Esophagus muscularis mucosa (tissue), 4 donors: Measurements from ENCODE around the gene B9D2. TPM values are rescaled to one million over a fixed set of nuclear protein-coding genes. Genes with fewer than 3 reads are reported as not detected.

Experiments used
- DNase-seq: peaks from one replicate; pipeline ENCODE4 v3.0.0-alpha.2; 2017; ENCODE audit errors: extremely low spot score
- H3K27ac ChIP-seq, 4 donors: fragments of 200-600 bp; sonication (generic); replicated peaks in 1 of 4; 1 replicate in 3 of 4; 2 replicates in 1 of 4; pipeline ENCODE4 v1.5.1; 2016 to 2019; ENCODE audit warnings: mild to moderate bottlenecking in 1 of 4
- H3K27me3 ChIP-seq, 4 donors: fragments of 200-600 bp; sonication (generic); one replicate each; pipeline versions ENCODE4 v1.5.1 to v1.6.0; 2016 to 2019
- H3K36me3 ChIP-seq, 4 donors: fragments of 200-600 bp; sonication (generic); one replicate each; pipeline ENCODE4 v1.5.1; 2016 to 2019
- H3K4me1 ChIP-seq, 4 donors: fragments of 200-600 bp; sonication (generic); one replicate each; pipeline ENCODE4 v1.5.1; 2016 to 2019
- H3K4me3 ChIP-seq, 4 donors: fragments of 200-600 bp; sonication (generic); 1 replicate in 2 of 4; 2 replicates in 2 of 4; pipeline ENCODE4 v1.5.1; 2016 to 2019; ENCODE audit warnings: mild to moderate bottlenecking in 4 of 4, moderate library complexity in 1 of 4
- H3K9me3 ChIP-seq, 4 donors: fragments of 200-600 bp; sonication (generic); 1 replicate in 3 of 4; 2 replicates in 1 of 4; pipeline ENCODE4 v1.5.1; 2016 to 2019
- EP300 ChIP-seq: sonication (generic); formaldehyde crosslinking; IDR thresholded peaks from one replicate; pipeline ENCODE4 v1.6.1; 2017; ENCODE audit warnings: antibody characterized with exemption
- POLR2A ChIP-seq: fragments of 450-650 bp; IDR thresholded peaks from one replicate; pipeline ENCODE4 v1.6.1; 2017; ENCODE audit warnings: antibody characterized with exemption, moderate library complexity, mild to moderate bottlenecking, low read depth
- POLR2AphosphoS5 ChIP-seq, 2 donors: sonication (generic); formaldehyde crosslinking; IDR thresholded peaks; one replicate each; pipeline ENCODE4 v1.6.1; 2017; ENCODE audit warnings: antibody characterized with exemption in 2 of 2
- WGBS: methylation state at CpG from one replicate; pipeline ENCODE4 v1.1.5; 2018; 5-methylcytosine and 5-hydroxymethylcytosine counted together
- intact Hi-C: fragments of 100-400 bp; cut with DNase I; formaldehyde crosslinking; loops from one replicate; pipeline ENCODE4 v1.15.1; 2023
- total RNA-seq, 4 donors: library from RNA; depleted of rRNA; stranded (reverse); fragments of >200 nt; gene quantifications; one replicate each; pipeline versions ENCODE4 v1.1.0 to v1.2.1, GENCODE V29; 2016
- TF ChIP-seq, protein P1 (sequence below), 3 experiments: fragments of 200-600 bp in 2 of 3; fragments of 450-650 bp in 1 of 3; sonication (generic) in 2 of 3; IDR thresholded peaks; one replicate each; pipeline ENCODE4 v1.5.1; 2017 to 2019; ENCODE audit warnings: antibody characterized with exemption in 3 of 3, mild to moderate bottlenecking in 2 of 3, moderate library complexity in 1 of 3

Gene B9D2
- total RNA-seq, 4 donors from 2014 or later = 4.9 to 9.3 (median 6.9) TPM

DNA sequence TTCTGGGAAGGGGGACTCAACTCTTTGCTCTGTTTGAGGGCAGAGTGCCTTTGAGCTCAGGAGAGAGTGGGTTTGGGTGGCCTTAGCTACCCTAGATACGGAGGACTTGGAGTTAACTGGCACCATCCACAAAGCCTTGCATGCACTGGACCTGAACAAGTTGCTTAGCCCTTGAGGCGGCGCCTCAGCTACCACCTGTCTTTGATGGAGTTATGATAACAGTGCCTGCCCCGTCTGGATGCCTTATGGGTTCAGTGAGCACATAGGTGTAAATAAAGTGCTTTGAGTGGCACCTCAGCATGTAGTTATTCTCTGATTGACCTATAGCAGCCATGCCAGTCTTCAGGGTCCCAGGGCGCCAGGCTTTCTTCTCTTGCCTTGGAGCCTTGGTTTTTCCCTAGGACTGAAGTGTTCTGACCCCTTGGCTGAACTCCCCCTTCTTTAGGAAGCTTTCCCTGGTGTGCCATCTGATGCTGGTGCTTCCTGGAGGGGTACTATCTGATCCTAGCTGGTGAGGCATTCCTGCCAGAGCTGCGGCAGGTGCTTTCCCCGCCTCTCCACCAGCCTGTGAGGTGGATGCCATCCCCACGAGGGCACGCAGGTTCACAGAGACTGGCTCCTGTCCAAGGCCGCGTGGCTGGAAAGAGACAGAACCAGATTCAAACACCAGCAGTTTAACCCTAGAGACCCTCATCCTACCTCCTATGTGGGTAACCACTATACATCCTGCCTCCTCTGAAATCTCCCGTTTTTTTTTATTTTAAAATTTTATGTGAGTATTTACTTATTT is 39.4 kb upstream of the B9D2 start:
- H3K4me1 ChIP-seq = peaks cover 46 to 63% (median 60%) of the 10 kb centered on the region in 4 donors

DNA sequence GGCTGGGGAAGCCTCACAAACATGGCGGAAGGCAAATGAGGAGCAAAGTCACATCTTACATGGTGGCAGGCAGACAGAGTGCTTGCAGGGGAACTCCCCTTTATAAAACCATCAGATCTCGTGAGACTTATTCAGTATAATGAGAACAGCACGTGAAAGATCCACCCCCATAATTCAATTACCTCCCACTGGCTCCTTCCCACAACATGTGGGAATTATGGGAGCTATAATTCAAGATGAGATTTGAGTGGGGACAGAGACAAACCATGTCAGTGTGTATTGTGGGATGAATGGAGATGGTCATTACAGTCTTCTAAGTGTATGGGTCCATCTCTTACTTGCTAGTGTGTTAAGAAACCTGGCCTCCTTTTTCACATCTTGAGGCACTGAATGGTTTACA is 38.1 kb upstream of the B9D2 start:
- DNase-seq = no peak
- WGBS = 79% methylated on average over 3 of the region's 3 CpGs
- intact Hi-C loops = no loop called here
- TF ChIP-seq POLR2A (no peak), EP300 (no peak), POLR2AphosphoS5 (IDR thresholded peaks at IDR 0.05) (no peak)
- TF ChIP-seq, protein P1, sequence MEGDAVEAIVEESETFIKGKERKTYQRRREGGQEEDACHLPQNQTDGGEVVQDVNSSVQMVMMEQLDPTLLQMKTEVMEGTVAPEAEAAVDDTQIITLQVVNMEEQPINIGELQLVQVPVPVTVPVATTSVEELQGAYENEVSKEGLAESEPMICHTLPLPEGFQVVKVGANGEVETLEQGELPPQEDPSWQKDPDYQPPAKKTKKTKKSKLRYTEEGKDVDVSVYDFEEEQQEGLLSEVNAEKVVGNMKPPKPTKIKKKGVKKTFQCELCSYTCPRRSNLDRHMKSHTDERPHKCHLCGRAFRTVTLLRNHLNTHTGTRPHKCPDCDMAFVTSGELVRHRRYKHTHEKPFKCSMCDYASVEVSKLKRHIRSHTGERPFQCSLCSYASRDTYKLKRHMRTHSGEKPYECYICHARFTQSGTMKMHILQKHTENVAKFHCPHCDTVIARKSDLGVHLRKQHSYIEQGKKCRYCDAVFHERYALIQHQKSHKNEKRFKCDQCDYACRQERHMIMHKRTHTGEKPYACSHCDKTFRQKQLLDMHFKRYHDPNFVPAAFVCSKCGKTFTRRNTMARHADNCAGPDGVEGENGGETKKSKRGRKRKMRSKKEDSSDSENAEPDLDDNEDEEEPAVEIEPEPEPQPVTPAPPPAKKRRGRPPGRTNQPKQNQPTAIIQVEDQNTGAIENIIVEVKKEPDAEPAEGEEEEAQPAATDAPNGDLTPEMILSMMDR (IDR thresholded peaks at IDR 0.05) = no peak
- Histone ChIP-seq H3K4me3 (no peak overlapping the region), H3K27me3 (no peaks in the 10 kb centered on the region), H3K4me1 (peaks cover 51 to 60% (median 53%) of the 10 kb centered on the region in 4 donors), H3K9me3 (no peaks in the 10 kb centered on the region), H3K36me3 (peaks cover 0 to 30% (median 5%) of the 10 kb centered on the region in 4 donors), H3K27ac (no peak overlapping the region)

More for the DNA sequence above, 39.4 kb upstream of the B9D2 start:
- H3K27me3 ChIP-seq = no peaks in the 10 kb centered on the region
- no peak overlapping the region for H3K4me3 ChIP-seq
- no peak overlapping the region for H3K27ac ChIP-seq
- peaks cover 0 to 30% (median 5%) of the 10 kb centered on the region in 4 donors for H3K36me3 ChIP-seq
- intact Hi-C loops = no loop called here
- H3K9me3 ChIP-seq = no peaks in the 10 kb centered on the region
- DNase-seq = no peak
- TF ChIP-seq, protein P1 (IDR thresholded peaks at IDR 0.05) = no peak
- TF ChIP-seq EP300 (no peak), POLR2AphosphoS5 (IDR thresholded peaks at IDR 0.05) (no peak), POLR2A (no peak)
- WGBS = 68% methylated on average over 12 of the region's 12 CpGs

DNA sequence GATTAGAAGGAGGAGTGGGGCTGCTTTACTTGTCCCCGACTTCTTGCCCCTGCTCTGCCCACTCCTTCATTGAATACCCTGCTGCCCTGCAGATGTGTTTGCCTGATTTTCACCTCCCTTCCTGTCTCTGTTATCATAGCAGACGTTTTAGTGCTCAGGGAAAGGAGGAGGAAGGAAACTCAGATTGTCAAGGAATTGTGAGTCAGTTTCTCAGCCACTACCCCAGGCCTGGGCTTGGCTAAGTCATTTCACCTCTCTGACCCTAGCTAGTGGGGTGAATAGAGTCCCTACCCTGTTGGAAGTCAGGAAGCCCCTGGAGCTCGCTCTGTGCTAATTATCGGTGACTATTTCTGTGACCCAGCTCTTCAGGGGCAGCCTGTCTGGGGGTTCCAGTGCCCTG is 37.5 kb upstream of the B9D2 start:
- intact Hi-C loops = no loop called here
- no peak for TF ChIP-seq POLR2AphosphoS5 (IDR thresholded peaks at IDR 0.05)
- TF ChIP-seq EP300 = no peak
- TF ChIP-seq POLR2A = no peak
- TF ChIP-seq, protein P1 (IDR thresholded peaks at IDR 0.05) = no peak
- Histone ChIP-seq H3K27ac (no peak overlapping the region), H3K36me3 (peaks cover 0 to 30% (median 5%) of the 10 kb centered on the region in 4 donors), H3K9me3 (no peaks in the 10 kb centered on the region), H3K4me3 (no peak overlapping the region), H3K27me3 (no peaks in the 10 kb centered on the region), H3K4me1 (peaks cover 52 to 62% (median 55%) of the 10 kb centered on the region in 4 donors)
- WGBS = 70% methylated on average over 4 of the region's 4 CpGs
- DNase-seq = no peak

DNA sequence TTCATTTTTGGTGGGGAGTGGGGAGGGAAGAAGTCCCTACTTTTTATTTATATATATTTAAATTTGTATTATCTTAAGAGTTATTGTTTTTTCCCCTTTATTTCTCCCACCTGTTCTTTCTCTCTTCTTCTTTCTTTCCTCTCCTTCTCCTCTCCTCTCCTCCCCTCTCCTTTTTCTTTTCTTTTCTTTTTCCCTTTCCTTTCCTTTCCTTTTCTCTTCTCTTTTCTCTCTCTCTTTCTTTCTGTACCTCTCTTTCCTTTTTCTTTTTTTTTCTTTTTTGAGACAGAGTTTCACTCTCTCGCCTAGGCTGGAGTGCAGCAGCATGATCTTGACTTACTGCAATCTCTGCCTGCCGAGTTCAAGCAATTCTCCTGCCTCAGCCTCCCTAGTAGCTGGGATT is 35.6 kb upstream of the B9D2 start:
- Histone ChIP-seq H3K4me1 (peaks cover 41 to 59% (median 52%) of the 10 kb centered on the region in 4 donors), H3K9me3 (no peaks in the 10 kb centered on the region), H3K36me3 (peaks cover 0 to 21% (median 2%) of the 10 kb centered on the region in 4 donors), H3K27ac (no peak overlapping the region), H3K4me3 (no peak overlapping the region), H3K27me3 (no peaks in the 10 kb centered on the region)
- 80% methylated on average over 2 of the region's 2 CpGs for WGBS
- intact Hi-C loops = loop anchor here (5.0 kb wide), 1 partner anchor 38 kb away; the partner anchor contains the start of gene DMAC2
- TF ChIP-seq, protein P1 (IDR thresholded peaks at IDR 0.05) = no peak
- TF ChIP-seq POLR2A = no peak
- no peak for TF ChIP-seq EP300
- DNase-seq = no peak
